Endothelial cell of umbilical vein (primary cell): ENCODE measurements around the gene TAF5L. TPM values are rescaled to one million over a fixed set of nuclear protein-coding genes. Genes with fewer than 3 reads are reported as not detected.

Experiments
- BruUV-seq: library from RNA; stranded (reverse); fragments of 400-500 nt; replicated peaks from 2 replicates; lab custom pipeline; 2021; lab: Mats Ljungman, UMichigan
- CTCF ChIA-PET: fragments of 300-600, 350-600 bp; sonication (Branson Sonifier 250); formaldehyde crosslinking; loops from one replicate; lab custom pipeline; 2021; ENCODE audit warnings: antibody characterized with exemption, inconsistent platforms; lab: Charles Lee
- POLR2A ChIA-PET: fragments of 300-600, 350-600 bp; sonication (Branson Sonifier 250); formaldehyde crosslinking; loops from one replicate; lab custom pipeline; 2021; ENCODE audit warnings: antibody characterized with exemption, inconsistent platforms; lab: Charles Lee
- DNase-seq: peaks from one replicate; pipeline ENCODE4 v3.0.0-alpha.2; 2011; ENCODE audit warnings: low read depth, low spot score
- FAIRE-seq: peaks from 2 replicates; lab custom pipeline; 2011; peaks lifted over from hg19 to GRCh38; lab: Jason Lieb, UNC
- H2AFZ ChIP-seq: 2 replicates; pipeline ENCODE4 v1.6.0; 2012; ENCODE audit warnings: low read depth, low read length, control low read depth, inconsistent platforms
- H3K27ac ChIP-seq: 2 replicates; pipeline ENCODE4 v1.5.1; 2011; ENCODE audit warnings: low read depth, mild to moderate bottlenecking, control low read depth, low read length, moderate library complexity; ENCODE audit not compliant: insufficient read depth
- H3K27me3 ChIP-seq, 2 experiments: 2 replicates each; pipeline versions ENCODE4 v1.6.0 to v1.6.1; 2011; ENCODE audit warnings: low read length in 2 of 2, mixed read lengths in 1 of 2; ENCODE audit not compliant: control insufficient read depth in 2 of 2, insufficient read depth in 2 of 2
- H3K36me3 ChIP-seq, 2 experiments: 2 replicates in 1 of 2; 3 replicates in 1 of 2; pipeline ENCODE4 v1.5.1; 2011; ENCODE audit warnings: low read length in 2 of 2, mild to moderate bottlenecking in 1 of 2, moderate library complexity in 1 of 2; ENCODE audit not compliant: control insufficient read depth in 2 of 2, insufficient read depth in 2 of 2; ENCODE audit errors: extremely low read depth in 1 of 2
- H3K4me1 ChIP-seq: 3 replicates; pipeline ENCODE4 v1.5.1; 2011; ENCODE audit warnings: mild to moderate bottlenecking, low read length; ENCODE audit not compliant: control insufficient read depth, insufficient read depth; ENCODE audit errors: extremely low read depth
- H3K4me2 ChIP-seq: 2 replicates; pipeline ENCODE4 v1.6.1; 2011; ENCODE audit warnings: low read length, control low read depth, mixed read lengths; ENCODE audit not compliant: insufficient read depth
- H3K4me3 ChIP-seq, 3 experiments: fragments of 200-600 bp in 1 of 3; sonication (generic), shearing (Covaris generic) in 1 of 3; replicated peaks in 1 of 3; 2 replicates each; pipeline ENCODE4 v1.5.1; 2011 to 2016; ENCODE audit warnings: control low read depth in 3 of 3, low read length in 3 of 3, mild to moderate bottlenecking in 2 of 3, inconsistent platforms in 1 of 3, low read depth in 1 of 3, moderate library complexity in 1 of 3; ENCODE audit not compliant: insufficient read depth in 1 of 3
- H3K79me2 ChIP-seq: 2 replicates; pipeline ENCODE4 v1.6.0; 2012; ENCODE audit warnings: low read length, inconsistent platforms; ENCODE audit not compliant: control insufficient read depth, insufficient read depth
- H3K9ac ChIP-seq: replicated peaks from 2 replicates; pipeline ENCODE3; 2011; ENCODE audit warnings: low read length, control low read depth; ENCODE audit not compliant: insufficient read depth; ENCODE audit errors: extremely low read depth
- H3K9me1 ChIP-seq: replicated peaks from 3 replicates; pipeline ENCODE4 v1.6.0; 2011; ENCODE audit warnings: mild to moderate bottlenecking, low read length; ENCODE audit not compliant: control insufficient read depth, insufficient read depth; ENCODE audit errors: extremely low read depth
- H3K9me3 ChIP-seq: replicated peaks from 2 replicates; pipeline ENCODE4 v1.5.1; 2012; ENCODE audit warnings: low read length, inconsistent platforms; ENCODE audit not compliant: control insufficient read depth, insufficient read depth
- H4K20me1 ChIP-seq: replicated peaks from 2 replicates; pipeline ENCODE3; 2011; ENCODE audit warnings: mild to moderate bottlenecking, low read length; ENCODE audit not compliant: control insufficient read depth, insufficient read depth; ENCODE audit errors: extremely low read depth
- CTCF ChIP-seq, 2 donors: IDR thresholded peaks; 1 replicate in 1 of 2; 2 replicates in 1 of 2; pipeline ENCODE4 v1.5.1; 2011; ENCODE audit warnings: low read length in 2 of 2, mild to moderate bottlenecking in 2 of 2, moderate library complexity in 2 of 2, control low read depth in 1 of 2, inconsistent platforms in 1 of 2, low read depth in 1 of 2; ENCODE audit not compliant: insufficient read depth in 1 of 2; ENCODE audit errors: extremely low read depth in 1 of 2
- EZH2 ChIP-seq: IDR thresholded peaks from 2 replicates; pipeline ENCODE4 v1.6.1; 2012; ENCODE audit warnings: borderline replicate concordance, low read depth, mild to moderate bottlenecking, moderate library complexity, low read length, inconsistent platforms; ENCODE audit not compliant: severe bottlenecking
- FOS ChIP-seq: IDR thresholded peaks from 2 replicates; pipeline ENCODE4 v1.6.1; 2011; ENCODE audit warnings: mild to moderate bottlenecking, low read length, moderate library complexity, borderline replicate concordance; ENCODE audit not compliant: insufficient read depth
- GATA2 ChIP-seq: IDR thresholded peaks from 2 replicates; pipeline ENCODE4 v1.7.0; 2011; ENCODE audit warnings: low read depth, mild to moderate bottlenecking, moderate library complexity, mixed read lengths, low read length; ENCODE audit not compliant: insufficient read length, insufficient read depth
- JUN ChIP-seq: IDR thresholded peaks from 2 replicates; pipeline ENCODE4 v1.6.1; 2011; ENCODE audit warnings: borderline replicate concordance, low read depth; ENCODE audit not compliant: insufficient read length, insufficient read depth
- MAX ChIP-seq: IDR thresholded peaks from 2 replicates; pipeline ENCODE4 v1.6.1; 2011; ENCODE audit not compliant: insufficient read depth, insufficient read length
- MYC ChIP-seq: IDR thresholded peaks from one replicate; pipeline ENCODE4 v1.6.1; 2011; ENCODE audit warnings: mild to moderate bottlenecking, low read depth, low read length
- POLR2A ChIP-seq: IDR thresholded peaks from 2 replicates; pipeline ENCODE4 v1.6.1; 2012; ENCODE audit warnings: low read depth, mild to moderate bottlenecking, control low read depth, low read length
- POLR2AphosphoS5 ChIP-seq: IDR thresholded peaks from 2 replicates; pipeline ENCODE4 v1.6.1; 2012; ENCODE audit warnings: low read depth, mild to moderate bottlenecking, control low read depth, low read length, moderate library complexity; ENCODE audit not compliant: insufficient read depth
- dilution Hi-C: fragments of 300-500 bp; cut with MboI; formaldehyde crosslinking; loops from one replicate; pipeline ENCODE4 v1.15.0; 2019; ENCODE audit warnings: low sequenced_read_pairs; ENCODE audit not compliant: extremely low pct_ligation_motif_present
- intact Hi-C: fragments of 100-400 bp; cut with micrococcal nuclease; formaldehyde crosslinking; loops from one replicate; pipeline ENCODE4 v1.10.0; 2022
- polyA plus RNA-seq, 4 experiments: library from polyadenylated mRNA; depleted of rRNA in 3 of 4; stranded (reverse) in 3 of 4; unstranded in 1 of 4; fragments of >200 nt; gene quantifications; 2 replicates each; pipeline versions ENCODE4 v1.2.1 to v1.2.3, GENCODE V29; 2011 to 2012; ENCODE audit warnings: missing spikeins in 1 of 4
- total RNA-seq: library from RNA; stranded (reverse); gene quantifications from 2 replicates; pipeline ENCODE4 v1.2.3, GENCODE V29; 2021

Gene TAF5L
- total and polyA plus RNA-seq, 2 donors (not counting 3 experiments of a cell fraction or from before 2014, with no cell fraction given) = 21.1 to 24.8 TPM

- Histone ChIP-seq H3K4me2 (no peak overlapping the region), H4K20me1 (no peaks in the 10 kb centered on the region), H3K9me3 (no peaks in the 10 kb centered on the region), H3K79me2 (no peaks in the 10 kb centered on the region), H2AFZ (no peak overlapping the region), H3K4me3 (no peak overlapping the region), H3K36me3 (no peaks in the 10 kb centered on the region), H3K9ac (no peak overlapping the region), H3K9me1 (no peaks in the 10 kb centered on the region), H3K27ac (no peak overlapping the region), H3K4me1 (no peaks in the 10 kb centered on the region), H3K27me3 (no peaks in the 10 kb centered on the region)
- dilution Hi-C loops (no loop called here), intact Hi-C loops (no loop called here)
- POLR2A ChIA-PET = no interaction called here
- no TSS peak for BruUV-seq
- FAIRE-seq = no peak
- CTCF ChIA-PET = interaction anchor here (1.3 kb wide), 1 partner anchor 14 kb away, joined by 5 read pairs; no protein-coding TSS in a partner anchor
- no peak for DNase-seq
- TF ChIP-seq MAX = no peak
- TF ChIP-seq CTCF (IDR thresholded peaks at IDR 0.05; ENCODE audit: extremely low read depth in 1 of 2, insufficient read depth in 1 of 2, low read depth in 1 of 2, low read length in 2 of 2) = no peak
- TF ChIP-seq FOS = no peak
- TF ChIP-seq EZH2 = no peak
- no peak for TF ChIP-seq POLR2A
- TF ChIP-seq MYC = no peak
- no peak for TF ChIP-seq GATA2
- TF ChIP-seq JUN = no peak
- TF ChIP-seq POLR2AphosphoS5 = no peak
These were observed 49.5 kb upstream of the TAF5L start for GRCh38 chr1:229675396-229675795.
